Liver (tissue), 9 donors: Measurements from ENCODE around the gene CMTM7. TPM values are rescaled to one million over a fixed set of nuclear protein-coding genes. Genes with fewer than 3 reads are reported as not detected.
A peak's percentile ranks its signal among the peaks of the same experiment; 100 is the strongest.

Experiments used
- DNase-seq: peaks from one replicate; pipeline ENCODE4 v3.0.0-alpha.2; 2017; ENCODE audit warnings: low spot score
- H3K27ac ChIP-seq, 2 donors: one replicate each; pipeline ENCODE4 v1.7.0; 2013; ENCODE audit warnings: inconsistent platforms in 2 of 2, low read length in 2 of 2, control low read depth in 1 of 2, low read depth in 1 of 2, mild to moderate bottlenecking in 1 of 2
- H3K27me3 ChIP-seq, 4 donors: one replicate each; pipeline versions ENCODE4 v1.6.1 to v1.7.0; 2013; ENCODE audit warnings: low read length in 3 of 4, inconsistent platforms in 1 of 4, mild to moderate bottlenecking in 1 of 4, moderate library complexity in 1 of 4; ENCODE audit not compliant: control insufficient read depth in 4 of 4, insufficient read depth in 4 of 4
- H3K36me3 ChIP-seq, 4 donors: one replicate each; pipeline versions ENCODE4 v1.6.1 to v1.7.0; 2013; ENCODE audit warnings: low read length in 3 of 4, mild to moderate bottlenecking in 3 of 4, low read depth in 1 of 4, moderate library complexity in 1 of 4; ENCODE audit not compliant: control insufficient read depth in 4 of 4, insufficient read depth in 3 of 4
- H3K4me1 ChIP-seq, 4 donors: one replicate each; pipeline versions ENCODE4 v1.6.1 to v1.7.0; 2013; ENCODE audit warnings: low read length in 3 of 4, mild to moderate bottlenecking in 3 of 4, moderate library complexity in 1 of 4; ENCODE audit not compliant: control insufficient read depth in 4 of 4, insufficient read depth in 4 of 4
- H3K4me3 ChIP-seq, 3 donors: one replicate each; pipeline versions ENCODE4 v1.6.1 to v1.7.0; 2013; ENCODE audit warnings: low read length in 3 of 3, control low read depth in 1 of 3, low read depth in 1 of 3, mild to moderate bottlenecking in 1 of 3
- H3K9ac ChIP-seq, 2 donors: one replicate each; pipeline ENCODE4 v1.7.0; 2013; ENCODE audit warnings: low read length in 2 of 2, mild to moderate bottlenecking in 2 of 2, moderate library complexity in 2 of 2, control low read depth in 1 of 2, low read depth in 1 of 2
- H3K9me3 ChIP-seq, 4 donors: one replicate each; pipeline versions ENCODE4 v1.6.1 to v1.7.0; 2013; ENCODE audit warnings: low read length in 3 of 4; ENCODE audit not compliant: control insufficient read depth in 4 of 4
- ATF3 ChIP-seq: IDR thresholded peaks from 2 replicates; pipeline ENCODE4 v1.6.1; 2016; ENCODE audit warnings: antibody characterized with exemption
- CTCF ChIP-seq: fragments of 150-350 bp; IDR thresholded peaks from 2 replicates; pipeline ENCODE4 v1.5.1; 2017; ENCODE audit warnings: improper control_type of control experiment, low read depth, low read length; ENCODE audit not compliant: missing input control
- EGR1 ChIP-seq, 2 donors: IDR thresholded peaks; 2 replicates each; pipeline ENCODE4 v1.6.1; 2016 to 2018; ENCODE audit warnings: antibody characterized with exemption in 2 of 2, low read depth in 2 of 2
- FOXA1 ChIP-seq: IDR thresholded peaks from 2 replicates; pipeline ENCODE4 v1.6.1; 2016; ENCODE audit warnings: antibody characterized with exemption
- FOXA2 ChIP-seq: IDR thresholded peaks from 2 replicates; pipeline ENCODE4 v1.6.1; 2016; ENCODE audit warnings: antibody characterized with exemption
- GABPA ChIP-seq, 2 donors: IDR thresholded peaks in 1 of 2; conservative IDR thresholded peaks in 1 of 2; 2 replicates each; pipeline ENCODE4 v1.6.1; 2016; ENCODE audit warnings: antibody characterized with exemption in 2 of 2, mild to moderate bottlenecking in 1 of 2, moderate library complexity in 1 of 2
- HNF4A ChIP-seq, 2 donors: conservative IDR thresholded peaks; 2 replicates each; pipeline ENCODE4 v1.6.1; 2016; ENCODE audit warnings: antibody characterized with exemption in 2 of 2, mild to moderate bottlenecking in 2 of 2
- HNF4G ChIP-seq: IDR thresholded peaks from 2 replicates; pipeline ENCODE4 v1.6.1; 2016; ENCODE audit warnings: antibody characterized with exemption
- JUND ChIP-seq, 2 donors: IDR thresholded peaks; 2 replicates each; pipeline ENCODE4 v1.6.1; 2016; ENCODE audit warnings: antibody characterized with exemption in 2 of 2
- MAX ChIP-seq: IDR thresholded peaks from 2 replicates; pipeline ENCODE4 v1.6.1; 2016; ENCODE audit warnings: antibody characterized with exemption
- NR2F2 ChIP-seq: IDR thresholded peaks from 2 replicates; pipeline ENCODE4 v1.6.1; 2016; ENCODE audit warnings: antibody characterized with exemption
- RAD21 ChIP-seq, 2 donors: IDR thresholded peaks; 2 replicates each; pipeline ENCODE4 v1.6.1; 2016; ENCODE audit warnings: antibody characterized with exemption in 2 of 2, mild to moderate bottlenecking in 2 of 2
- RXRA ChIP-seq, 2 donors: IDR thresholded peaks; 2 replicates each; pipeline ENCODE4 v1.6.1; 2017 to 2018; ENCODE audit warnings: antibody characterized with exemption in 2 of 2, mild to moderate bottlenecking in 1 of 2
- SP1 ChIP-seq: IDR thresholded peaks from 2 replicates; pipeline ENCODE4 v1.6.1; 2018; ENCODE audit warnings: antibody characterized with exemption, mild to moderate bottlenecking
- TAF1 ChIP-seq: conservative IDR thresholded peaks from 2 replicates; pipeline ENCODE4 v1.6.1; 2016; ENCODE audit warnings: antibody characterized with exemption, mild to moderate bottlenecking
- YY1 ChIP-seq: IDR thresholded peaks from 2 replicates; pipeline ENCODE4 v1.6.1; 2016; ENCODE audit warnings: antibody characterized with exemption, mild to moderate bottlenecking
- WGBS: extraction: QIAGEN DNeasy Blood & Tissue Kit; methylation state at CpG from one replicate; pipeline ENCODE4 v1.1.7; 2013; 5-methylcytosine and 5-hydroxymethylcytosine counted together
- polyA plus RNA-seq, 2 donors: library from polyadenylated mRNA; stranded (reverse) in 1 of 2; unstranded in 1 of 2; fragments of 200-250 nt in 1 of 2; fragments of >200 nt in 1 of 2; fragmentation: Nextera tagmentation in 1 of 2; extraction: Ambion mirVana in 1 of 2; gene quantifications; one replicate each; pipeline versions ENCODE4 v1.2.1 to v1.2.3, GENCODE V29; 2013 to 2015
- total RNA-seq, 2 donors: library from RNA; depleted of rRNA; stranded (reverse); fragments of >200 nt; gene quantifications; one replicate each; pipeline ENCODE4 v1.2.3, GENCODE V29; 2014
- TF ChIP-seq, protein P1 (sequence below): IDR thresholded peaks from 2 replicates; pipeline ENCODE4 v1.6.1; 2016; ENCODE audit warnings: antibody characterized with exemption
- TF ChIP-seq, protein P2 (sequence below): IDR thresholded peaks from 2 replicates; pipeline ENCODE4 v1.6.1; 2016; ENCODE audit warnings: antibody characterized with exemption, mild to moderate bottlenecking
- donor health status: healthy.
- donor health status: healthy.
- donor health status: healthy.
- donor health status: healthy.
- donor health status: healthy.

Gene CMTM7
- total and polyA plus RNA-seq, 4 donors: 3.6 to 20.3 (median 4.1) TPM

DNA sequence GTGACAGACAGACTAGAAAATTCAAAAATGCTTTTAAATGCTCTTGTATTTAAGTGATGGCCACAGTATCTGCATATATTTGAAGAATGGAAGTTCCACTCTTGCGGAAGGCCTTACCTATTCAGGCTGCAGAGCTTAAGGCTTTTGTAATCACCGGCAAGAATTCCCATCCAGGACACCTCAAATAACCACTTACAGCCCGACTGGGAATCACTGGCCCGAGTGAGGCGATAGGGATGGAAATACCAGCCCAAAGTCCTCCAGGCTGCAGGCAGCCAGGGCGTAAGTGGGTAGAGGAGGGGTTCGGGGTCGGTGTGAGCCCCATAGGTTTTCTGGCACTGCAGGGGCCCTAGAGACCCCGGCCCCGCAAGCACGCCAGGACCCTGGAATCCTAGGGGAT is 9.5 kb downstream of the CMTM7 start:
- peak overlapping the region; percentile 91 for H3K27ac ChIP-seq
- no peaks in the 10 kb centered on the region for H3K27me3 ChIP-seq
- peak overlapping the region in 2 of 3 donors; percentile 64 to 74 for H3K4me3 ChIP-seq
- DNase-seq: no peak
- no peaks in the 10 kb centered on the region for H3K9me3 ChIP-seq
- TF ChIP-seq JUND (IDR thresholded peaks at IDR 0.05): no peak
- TF ChIP-seq MAX: peak; percentile 10
- TF ChIP-seq RAD21 (IDR thresholded peaks at IDR 0.05): no peak
- TF ChIP-seq ATF3: no peak
- H3K36me3 ChIP-seq: no peaks in the 10 kb centered on the region
- H3K4me1 ChIP-seq: peaks cover 0 to 10% (median 6%) of the 10 kb centered on the region in 4 donors
- H3K9ac ChIP-seq: peak overlapping the region in 1 of 2 donors; percentile 73
- 10% methylated on average over 11 of the region's 11 CpGs for WGBS

DNA sequence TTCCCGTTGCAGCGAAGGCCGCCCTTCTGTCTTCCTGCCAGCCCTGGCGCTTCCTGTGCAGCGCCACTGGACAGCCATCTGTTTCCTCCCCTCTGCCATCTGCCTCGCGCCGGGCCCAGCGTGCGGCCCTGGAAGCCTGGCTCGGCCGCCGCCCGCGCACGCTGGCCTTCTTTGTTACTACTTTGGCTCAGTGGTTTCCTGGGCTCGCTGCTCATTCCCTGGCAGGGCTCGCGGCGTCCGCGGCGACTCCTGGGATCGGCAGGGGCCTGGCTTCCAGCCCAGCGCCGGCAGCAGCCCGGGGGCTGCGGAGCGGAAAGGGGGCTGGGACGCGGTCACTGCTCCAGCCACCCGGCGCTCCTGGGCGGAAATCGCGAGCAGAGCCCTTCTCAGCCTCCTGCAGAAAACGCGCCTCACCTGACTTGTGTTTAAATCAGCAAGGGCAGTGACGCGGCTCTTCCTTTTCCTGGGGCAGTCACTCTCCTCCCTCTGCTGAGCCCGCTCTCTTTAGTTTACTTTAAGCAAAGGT is 10.0 kb downstream of the CMTM7 start:
- H3K4me1 ChIP-seq: peaks cover 0 to 10% (median 6%) of the 10 kb centered on the region in 4 donors
- DNase-seq: peak; percentile 57
- no peaks in the 10 kb centered on the region for H3K36me3 ChIP-seq
- H3K27me3 ChIP-seq: no peaks in the 10 kb centered on the region
- TF ChIP-seq RXRA (IDR thresholded peaks at IDR 0.05) (no peak), EGR1 (IDR thresholded peaks at IDR 0.05; ENCODE audit: low read depth in 2 of 2) (no peak), JUND (IDR thresholded peaks at IDR 0.05) (no peak), CTCF (no peak), ATF3 (no peak), FOXA2 (no peak), GABPA (IDR thresholded peaks at IDR 0.05 in 1 of 2, conservative IDR thresholded peaks at IDR 0.05 in 1 of 2) (peak in 1 of 2 donors; percentile 38), SP1 (peak; percentile 3), FOXA1 (no peak), YY1 (peak; percentile 35), NR2F2 (peak; percentile 68), TAF1 (no peak), MAX (no peak), HNF4G (no peak), RAD21 (IDR thresholded peaks at IDR 0.05) (peak in 1 of 2 donors; percentile 33), HNF4A (conservative IDR thresholded peaks at IDR 0.05) (no peak)
- TF ChIP-seq, protein P1, sequence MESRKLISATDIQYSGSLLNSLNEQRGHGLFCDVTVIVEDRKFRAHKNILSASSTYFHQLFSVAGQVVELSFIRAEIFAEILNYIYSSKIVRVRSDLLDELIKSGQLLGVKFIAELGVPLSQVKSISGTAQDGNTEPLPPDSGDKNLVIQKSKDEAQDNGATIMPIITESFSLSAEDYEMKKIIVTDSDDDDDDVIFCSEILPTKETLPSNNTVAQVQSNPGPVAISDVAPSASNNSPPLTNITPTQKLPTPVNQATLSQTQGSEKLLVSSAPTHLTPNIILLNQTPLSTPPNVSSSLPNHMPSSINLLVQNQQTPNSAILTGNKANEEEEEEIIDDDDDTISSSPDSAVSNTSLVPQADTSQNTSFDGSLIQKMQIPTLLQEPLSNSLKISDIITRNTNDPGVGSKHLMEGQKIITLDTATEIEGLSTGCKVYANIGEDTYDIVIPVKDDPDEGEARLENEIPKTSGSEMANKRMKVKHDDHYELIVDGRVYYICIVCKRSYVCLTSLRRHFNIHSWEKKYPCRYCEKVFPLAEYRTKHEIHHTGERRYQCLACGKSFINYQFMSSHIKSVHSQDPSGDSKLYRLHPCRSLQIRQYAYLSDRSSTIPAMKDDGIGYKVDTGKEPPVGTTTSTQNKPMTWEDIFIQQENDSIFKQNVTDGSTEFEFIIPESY: no peak
- TF ChIP-seq, protein P2, sequence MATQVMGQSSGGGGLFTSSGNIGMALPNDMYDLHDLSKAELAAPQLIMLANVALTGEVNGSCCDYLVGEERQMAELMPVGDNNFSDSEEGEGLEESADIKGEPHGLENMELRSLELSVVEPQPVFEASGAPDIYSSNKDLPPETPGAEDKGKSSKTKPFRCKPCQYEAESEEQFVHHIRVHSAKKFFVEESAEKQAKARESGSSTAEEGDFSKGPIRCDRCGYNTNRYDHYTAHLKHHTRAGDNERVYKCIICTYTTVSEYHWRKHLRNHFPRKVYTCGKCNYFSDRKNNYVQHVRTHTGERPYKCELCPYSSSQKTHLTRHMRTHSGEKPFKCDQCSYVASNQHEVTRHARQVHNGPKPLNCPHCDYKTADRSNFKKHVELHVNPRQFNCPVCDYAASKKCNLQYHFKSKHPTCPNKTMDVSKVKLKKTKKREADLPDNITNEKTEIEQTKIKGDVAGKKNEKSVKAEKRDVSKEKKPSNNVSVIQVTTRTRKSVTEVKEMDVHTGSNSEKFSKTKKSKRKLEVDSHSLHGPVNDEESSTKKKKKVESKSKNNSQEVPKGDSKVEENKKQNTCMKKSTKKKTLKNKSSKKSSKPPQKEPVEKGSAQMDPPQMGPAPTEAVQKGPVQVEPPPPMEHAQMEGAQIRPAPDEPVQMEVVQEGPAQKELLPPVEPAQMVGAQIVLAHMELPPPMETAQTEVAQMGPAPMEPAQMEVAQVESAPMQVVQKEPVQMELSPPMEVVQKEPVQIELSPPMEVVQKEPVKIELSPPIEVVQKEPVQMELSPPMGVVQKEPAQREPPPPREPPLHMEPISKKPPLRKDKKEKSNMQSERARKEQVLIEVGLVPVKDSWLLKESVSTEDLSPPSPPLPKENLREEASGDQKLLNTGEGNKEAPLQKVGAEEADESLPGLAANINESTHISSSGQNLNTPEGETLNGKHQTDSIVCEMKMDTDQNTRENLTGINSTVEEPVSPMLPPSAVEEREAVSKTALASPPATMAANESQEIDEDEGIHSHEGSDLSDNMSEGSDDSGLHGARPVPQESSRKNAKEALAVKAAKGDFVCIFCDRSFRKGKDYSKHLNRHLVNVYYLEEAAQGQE: no peak
- peak overlapping the region; percentile 91 for H3K27ac ChIP-seq
- WGBS: under 1% methylated on average over 41 of the region's 41 CpGs
- H3K4me3 ChIP-seq: peak overlapping the region; percentile 14 to 74 (median 64)
- H3K9ac ChIP-seq: peak overlapping the region; percentile 66 to 73
- H3K9me3 ChIP-seq: no peaks in the 10 kb centered on the region
